Muscle of leg (tissue), 11 donors: ENCODE measurements around the gene DOK3. TPM values are rescaled to one million over a fixed set of nuclear protein-coding genes. Genes with fewer than 3 reads are reported as not detected.
A peak's percentile ranks its signal among the peaks of the same experiment; 100 is the strongest.

ENCODE experiments used
- DNase-seq: peaks from one replicate; pipeline ENCODE4 v3.0.0; 2013
- H3K27ac ChIP-seq: one replicate; pipeline ENCODE4 v1.5.1; 2013; ENCODE audit warnings: mild to moderate bottlenecking, low read length, control low read depth
- H3K27me3 ChIP-seq: one replicate; pipeline ENCODE4 v1.6.1; 2013; ENCODE audit warnings: low read length; ENCODE audit not compliant: control insufficient read depth, insufficient read depth
- H3K36me3 ChIP-seq: one replicate; pipeline ENCODE4 v1.6.1; 2013; ENCODE audit warnings: low read length; ENCODE audit not compliant: control insufficient read depth, insufficient read depth
- H3K4me1 ChIP-seq: one replicate; pipeline ENCODE4 v1.6.1; 2013; ENCODE audit warnings: low read length; ENCODE audit not compliant: control insufficient read depth, insufficient read depth
- H3K4me3 ChIP-seq: one replicate; pipeline ENCODE4 v1.5.1; 2013; ENCODE audit warnings: low read length, control low read depth
- H3K9me3 ChIP-seq: replicated peaks from 2 replicates; pipeline ENCODE4 v1.6.1; 2013; ENCODE audit warnings: low read depth, low read length; ENCODE audit not compliant: control insufficient read depth
- WGBS: methylation state at CpG from one replicate; pipeline ENCODE4 v1.1.5; 2013; ENCODE audit warnings: missing lambda C conversion rate; ENCODE audit not compliant: insufficient coverage; 5-methylcytosine and 5-hydroxymethylcytosine counted together
- polyA plus RNA-seq, 8 donors: library from polyadenylated mRNA; unstranded; fragments of 120-200 nt; gene quantifications; one replicate each; pipeline versions ENCODE4 v1.2.1 to v1.2.3, GENCODE V29; 2013; ENCODE audit warnings: inconsistent platforms in 1 of 8, low replicate concordance in 1 of 8; ENCODE audit not compliant: insufficient read length in 8 of 8, insufficient read depth in 1 of 8
- total RNA-seq: library from RNA; stranded (reverse); fragments of 120-200 nt; gene quantifications from one replicate; pipeline ENCODE4 v1.2.4, GENCODE V29; 2013

Gene DOK3
- total and polyA plus RNA-seq, 9 donors: 2.7 to 9.9 (median 6.3) TPM

DNA sequence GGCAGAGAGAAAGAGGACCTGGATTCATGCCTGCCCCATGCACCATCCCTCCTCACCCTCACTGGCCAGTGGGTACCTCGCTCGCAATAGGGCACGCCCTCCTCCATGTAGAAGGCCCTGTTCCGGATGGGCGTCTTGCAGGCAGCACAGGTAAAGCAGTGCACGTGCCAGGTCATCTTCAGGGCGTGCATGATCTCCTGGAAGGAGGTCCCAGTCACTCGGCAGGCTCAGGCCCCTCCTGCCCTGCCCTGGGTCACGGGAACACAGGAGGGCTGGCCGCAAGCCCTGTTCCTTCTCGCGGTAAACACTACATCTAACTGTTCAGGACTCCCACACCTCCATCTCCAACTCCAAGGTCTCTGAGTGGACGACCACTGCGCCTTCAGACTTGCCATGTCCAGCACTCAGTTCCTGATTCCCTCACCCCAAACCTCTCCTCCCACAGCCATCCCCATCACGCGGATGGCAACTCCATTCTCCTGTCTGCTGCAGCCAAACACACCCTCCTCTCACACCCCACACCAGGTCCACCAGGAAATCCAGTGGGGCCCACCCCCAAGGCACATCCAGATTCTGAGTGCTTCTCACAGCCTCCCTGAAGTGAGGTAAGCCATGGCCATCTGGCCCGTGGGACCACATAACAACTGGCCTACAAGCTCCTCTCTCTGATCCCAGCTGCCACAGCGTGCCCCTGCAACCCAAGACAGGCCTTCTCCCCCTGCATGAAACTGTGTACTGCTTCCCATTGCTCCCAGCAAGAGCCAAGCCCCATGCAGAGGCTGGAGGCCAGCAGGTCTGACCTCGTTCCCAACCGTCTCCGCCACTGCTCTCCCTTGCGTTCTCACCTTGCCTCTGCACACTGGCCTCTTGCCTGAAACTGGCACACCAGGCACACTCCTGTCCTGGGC lies 25.4 kb downstream of the DOK3 start:
- Histone ChIP-seq H3K36me3 (peaks cover 73% of the 10 kb centered on the region), H3K27me3 (no peaks in the 10 kb centered on the region), H3K4me3 (no peak overlapping the region), H3K27ac (peak overlapping the region; percentile 20), H3K9me3 (no peaks in the 10 kb centered on the region), H3K4me1 (peaks cover 37% of the 10 kb centered on the region)
- DNase-seq: no peak
- WGBS: 78% methylated on average over 22 of the region's 22 CpGs

DNA sequence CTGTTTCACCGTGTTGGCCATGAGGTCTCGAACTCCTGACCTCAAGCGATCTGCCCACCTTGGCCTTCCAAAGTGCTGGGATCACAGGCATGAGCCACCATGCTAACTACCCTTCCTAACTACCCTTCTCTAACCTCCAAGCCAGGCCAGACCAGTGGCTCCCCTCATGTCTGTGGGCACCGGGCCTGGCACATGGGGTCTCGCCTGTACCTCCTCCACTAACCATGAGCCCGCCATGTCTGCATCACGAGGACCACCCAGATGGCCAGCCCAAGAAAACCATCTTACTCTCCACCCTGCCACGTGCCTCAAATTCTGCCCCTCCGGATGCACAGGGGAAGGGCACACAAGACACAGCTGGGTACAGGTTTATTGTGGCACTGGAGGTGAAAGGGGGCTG lies 26.6 kb downstream of the DOK3 start:
- Histone ChIP-seq H3K4me3 (no peak overlapping the region), H3K9me3 (no peaks in the 10 kb centered on the region), H3K27me3 (no peaks in the 10 kb centered on the region), H3K27ac (no peak overlapping the region), H3K4me1 (peaks cover 38% of the 10 kb centered on the region), H3K36me3 (peaks cover 61% of the 10 kb centered on the region)
- no peak for DNase-seq
- 91% methylated on average over 5 of the region's 9 CpGs for WGBS

DNA sequence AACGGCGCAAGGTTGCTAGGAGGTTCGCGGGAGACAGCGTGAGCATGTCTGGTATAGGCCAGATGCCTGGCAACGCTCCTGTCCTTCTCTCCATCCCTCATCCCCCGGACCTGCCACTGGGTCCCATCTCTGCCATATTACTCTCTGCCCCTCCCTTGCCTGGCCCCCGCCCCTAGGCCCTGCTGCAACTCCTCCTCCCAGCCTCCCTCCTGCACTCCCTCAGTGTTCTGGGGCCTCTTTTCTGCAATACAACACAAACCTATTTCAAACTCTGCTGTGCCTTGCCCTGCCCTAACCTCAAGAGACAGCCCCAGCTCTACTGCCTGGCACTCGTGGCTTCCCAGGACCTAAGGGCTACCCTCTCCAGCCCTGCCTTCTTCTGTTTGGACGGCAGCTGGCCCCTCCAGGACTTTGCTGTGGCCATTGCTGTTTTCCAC lies 27.2 kb downstream of the DOK3 start:
- Histone ChIP-seq H3K27me3 (no peaks in the 10 kb centered on the region), H3K36me3 (peaks cover 54% of the 10 kb centered on the region), H3K4me1 (peaks cover 38% of the 10 kb centered on the region), H3K27ac (no peak overlapping the region), H3K9me3 (no peaks in the 10 kb centered on the region), H3K4me3 (no peak overlapping the region)
- WGBS: 73% methylated on average over 10 of the region's 10 CpGs
- DNase-seq: peak; percentile 27

DNA sequence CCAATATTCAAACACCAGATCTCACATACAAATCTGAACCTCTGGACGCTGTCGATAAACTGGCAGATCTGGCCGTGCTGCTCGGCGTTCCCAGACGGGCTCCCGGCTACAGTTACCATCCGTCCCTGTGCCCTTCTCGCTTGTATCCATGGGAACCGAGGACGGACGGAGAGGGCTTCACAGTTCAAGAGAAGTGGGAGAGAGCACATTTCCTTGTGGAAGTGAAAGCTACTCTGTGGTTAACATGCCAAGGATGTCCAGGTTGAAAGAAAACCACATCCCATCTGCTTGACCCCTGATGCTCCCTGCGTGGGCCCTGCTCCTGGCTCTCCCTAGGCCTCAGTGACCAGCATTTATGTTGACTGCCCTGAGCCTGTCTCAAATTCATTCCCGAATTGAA lies 29.9 kb downstream of the DOK3 start:
- peak; percentile 60 for DNase-seq
- 35% methylated on average over 5 of the region's 14 CpGs for WGBS
- Histone ChIP-seq H3K36me3 (peaks cover 31% of the 10 kb centered on the region), H3K27ac (peak overlapping the region; percentile 55), H3K4me1 (peaks cover 40% of the 10 kb centered on the region), H3K4me3 (no peak overlapping the region), H3K27me3 (no peaks in the 10 kb centered on the region), H3K9me3 (no peaks in the 10 kb centered on the region)

DNA sequence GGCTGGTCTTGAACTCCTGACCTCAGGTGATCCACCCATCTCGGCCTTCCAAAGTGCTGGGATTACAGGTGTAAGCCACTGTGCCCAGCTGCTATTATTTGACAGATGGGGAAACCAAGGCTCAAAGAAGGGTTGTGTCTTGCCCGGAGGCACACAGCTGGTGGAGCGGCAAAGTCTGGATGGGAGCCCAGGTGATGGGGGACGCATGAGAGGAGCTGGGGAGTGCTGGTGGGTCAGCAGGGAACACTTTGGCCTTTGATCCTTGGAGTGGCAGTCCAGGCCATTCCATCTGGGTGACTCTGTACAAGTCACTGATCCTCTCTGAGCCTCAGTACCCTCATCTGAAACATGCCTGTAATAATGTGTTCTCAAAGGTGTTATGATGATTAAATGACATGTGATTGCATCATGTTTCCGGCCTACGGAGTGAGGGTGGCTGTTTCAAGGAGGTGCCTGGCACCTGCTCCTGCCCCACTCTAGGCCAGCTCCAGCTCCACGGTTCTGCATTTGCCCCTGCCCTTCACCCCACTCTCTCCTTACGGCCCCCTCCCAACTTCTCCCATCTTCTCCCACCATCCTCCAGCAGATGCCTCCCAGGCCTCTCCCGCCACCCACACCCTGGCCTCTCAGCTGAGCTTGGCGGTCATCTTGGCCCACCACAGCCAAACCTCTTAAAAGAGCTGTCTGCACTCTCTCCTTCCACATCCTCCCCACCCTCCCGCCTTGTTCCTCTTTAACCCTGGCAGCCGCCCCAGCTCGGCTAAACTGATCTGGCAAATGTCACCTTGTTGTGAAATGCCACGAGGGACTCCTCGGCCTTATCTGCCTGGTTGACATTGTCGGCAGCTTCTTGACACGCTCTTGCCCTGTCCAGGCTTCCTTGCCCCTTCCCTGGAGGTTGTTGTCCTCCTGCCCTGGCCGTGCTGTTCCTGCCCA lies 30.6 kb downstream of the DOK3 start:
- 32% methylated on average over 14 of the region's 18 CpGs for whole genome bisulfite sequencing
- peaks cover 41% of the 10 kb centered on the region for H3K4me1 ChIP-seq
- no peaks in the 10 kb centered on the region for H3K9me3 ChIP-seq
- peak overlapping the region; percentile 51 for H3K27ac ChIP-seq
- no peak overlapping the region for H3K4me3 ChIP-seq
- peaks cover 23% of the 10 kb centered on the region for H3K36me3 ChIP-seq
- peak; percentile 76 for DNase-seq
- no peaks in the 10 kb centered on the region for H3K27me3 ChIP-seq

DNA sequence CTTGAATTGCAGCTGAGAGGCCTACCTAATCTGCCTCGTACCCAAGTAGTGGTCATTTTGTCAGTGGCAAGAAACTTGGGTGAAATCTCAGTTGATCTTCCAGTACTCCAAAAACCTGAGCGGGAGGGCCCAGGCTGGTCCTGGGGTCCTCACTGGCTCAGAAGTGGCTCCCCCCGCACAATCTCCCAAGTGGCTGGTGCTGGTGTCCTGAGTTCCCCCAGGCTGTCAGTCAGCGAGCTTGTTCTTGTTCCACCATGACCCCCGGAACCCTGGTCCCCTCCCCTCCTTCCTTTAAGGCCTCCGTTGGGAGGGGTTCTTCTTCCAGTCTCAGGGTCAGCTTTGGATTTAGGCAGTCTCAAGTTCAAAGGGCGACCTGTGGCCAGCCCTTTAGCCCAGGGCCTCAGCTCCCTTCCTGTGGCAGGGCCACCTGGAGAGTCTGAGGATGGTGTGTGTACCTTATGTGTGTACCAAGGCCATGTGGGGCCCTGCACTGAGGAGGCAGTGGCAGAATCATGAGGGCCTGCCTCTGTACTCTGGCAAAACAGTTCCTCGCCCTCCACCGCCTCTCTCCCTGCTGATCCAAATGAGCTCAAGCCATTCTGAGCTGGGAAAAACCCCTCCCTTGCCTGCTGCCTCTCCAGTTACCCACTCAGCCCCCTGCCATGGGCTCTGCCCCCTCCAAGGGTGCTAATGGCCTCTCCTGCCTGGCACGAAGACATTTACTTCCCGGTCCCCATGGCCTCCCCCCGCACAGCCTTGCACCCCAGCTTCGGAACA lies 31.7 kb downstream of the DOK3 start:
- WGBS: 79% methylated on average over 10 of the region's 13 CpGs
- Histone ChIP-seq H3K4me1 (peaks cover 38% of the 10 kb centered on the region), H3K27me3 (no peaks in the 10 kb centered on the region), H3K27ac (no peak overlapping the region), H3K36me3 (peaks cover 12% of the 10 kb centered on the region), H3K4me3 (no peak overlapping the region), H3K9me3 (no peaks in the 10 kb centered on the region)
- DNase-seq: no peak

DNA sequence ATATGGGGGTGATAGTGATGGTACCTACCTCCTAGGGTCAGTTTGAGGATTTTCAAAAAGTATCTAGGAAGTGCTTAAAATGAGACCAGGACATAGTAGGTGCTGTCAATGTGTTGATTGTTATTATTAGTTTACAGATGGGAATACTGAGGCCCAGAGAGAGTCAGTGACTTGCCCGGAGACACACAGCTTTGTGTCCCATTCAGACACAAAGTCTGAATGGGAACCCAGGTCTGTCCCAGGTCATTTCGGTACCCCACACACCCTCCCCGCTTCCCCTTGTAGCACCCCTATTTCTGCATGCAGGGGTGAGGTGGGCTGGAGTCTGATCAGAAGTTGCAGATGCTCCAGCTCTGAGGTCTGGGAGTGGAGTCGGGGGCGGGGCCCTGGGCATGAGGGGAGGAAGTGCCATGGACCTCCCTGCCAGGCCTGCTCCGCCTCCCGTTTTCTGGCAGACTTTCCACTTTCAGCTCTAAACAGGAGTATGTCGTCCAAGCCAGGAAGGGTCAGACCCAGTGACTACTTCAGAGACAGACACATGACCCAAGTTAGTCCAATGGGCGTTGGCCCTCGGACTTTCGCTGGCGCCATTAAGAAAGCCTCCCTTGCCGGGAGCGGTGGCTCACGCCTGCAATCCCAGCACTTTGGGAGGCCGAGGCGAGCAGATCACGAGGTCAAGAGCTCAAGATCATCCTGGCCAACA lies 32.9 kb downstream of the DOK3 start:
- Histone ChIP-seq H3K36me3 (peaks cover 9% of the 10 kb centered on the region), H3K4me1 (peaks cover 45% of the 10 kb centered on the region), H3K27ac (no peak overlapping the region), H3K27me3 (no peaks in the 10 kb centered on the region), H3K4me3 (no peak overlapping the region), H3K9me3 (no peaks in the 10 kb centered on the region)
- DNase-seq: no peak
- whole genome bisulfite sequencing: 64% methylated on average over 7 of the region's 18 CpGs

DNA sequence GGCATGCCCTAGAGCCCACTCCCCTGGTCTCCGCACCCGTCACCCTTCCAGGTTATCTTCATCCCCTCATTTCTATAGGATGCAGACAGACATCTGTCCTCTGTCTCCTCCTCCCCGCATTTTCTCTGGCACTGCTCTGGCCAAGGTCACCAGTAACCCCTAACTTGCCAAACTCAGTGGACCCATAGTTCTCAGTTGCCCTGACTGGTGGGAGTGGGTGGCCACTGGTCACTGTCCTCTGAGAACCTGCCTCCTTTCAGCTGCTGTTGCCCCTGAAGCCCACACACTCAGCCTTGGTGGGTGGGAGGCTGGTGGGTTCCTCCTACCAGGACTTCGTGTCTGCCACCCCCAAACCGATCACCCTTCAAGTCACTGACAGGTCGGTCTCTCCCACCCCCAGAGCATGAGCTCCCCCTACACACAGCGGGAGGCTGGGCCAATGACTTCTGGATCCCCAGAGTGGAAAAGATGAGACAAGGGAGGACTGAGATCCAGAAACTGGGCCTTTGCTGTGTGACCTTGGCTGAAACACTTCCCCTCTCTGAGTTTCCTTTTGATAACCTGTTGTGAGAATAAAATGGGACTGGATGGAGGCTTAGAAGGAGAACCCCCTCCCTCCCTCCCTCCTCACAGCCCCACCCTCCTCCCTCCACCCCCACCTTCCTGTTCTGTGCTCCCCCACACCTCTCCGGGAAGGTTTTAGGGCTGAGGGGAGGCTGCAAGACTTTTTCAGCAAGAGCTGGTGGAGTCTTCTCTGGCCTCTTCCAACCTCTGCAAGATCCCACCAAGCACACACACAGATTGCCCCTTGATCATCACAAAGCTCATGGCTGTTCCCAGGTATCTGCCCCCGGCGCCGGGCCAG lies 33.8 kb downstream of the DOK3 start:
- Histone ChIP-seq H3K27ac (no peak overlapping the region), H3K9me3 (no peaks in the 10 kb centered on the region), H3K27me3 (no peaks in the 10 kb centered on the region), H3K4me1 (peaks cover 54% of the 10 kb centered on the region), H3K36me3 (peaks cover 15% of the 10 kb centered on the region), H3K4me3 (no peak overlapping the region)
- 58% methylated on average over 3 of the region's 11 CpGs for WGBS
- DNase-seq: no peak
